ENCODE data around the gene USP34. TPM values are rescaled to one million over a fixed set of nuclear protein-coding genes. Genes with fewer than 3 reads are reported as not detected.

The USP34 gene
- total and polyA plus RNA-seq, 9 of the 15 experiments (the other 6 are each of a cell fraction or from before 2014, with no cell fraction given) = 19.8 to 108 (median 67.8) TPM

GRCh38 chr2:61426267-61426897 is 44.5 kb downstream of the USP34 start (continued):
- TF ChIP-seq REST (IDR thresholded peaks at IDR 0.05; ENCODE audit: borderline replicate concordance) = peak; percentile 23; the same call in 1 of the 2 replicates
- no peak for TF ChIP-seq REST (CRISPR knock-in tag; IDR thresholded peaks at IDR 0.05; ENCODE audit: low read depth)
- TF ChIP-seq ZNF592 (IDR thresholded peaks at IDR 0.05) = peak; percentile 23; the same call in 1 of the 2 replicates
- peak; percentile 5 to 64; a peak in 2 of 4 replicates for TF ChIP-seq RAD21 (CRISPR knock-in tag; conservative IDR thresholded peaks at IDR 0.05 in 1 of 2, IDR thresholded peaks at IDR 0.05 in 1 of 2)
- TF ChIP-seq MAZ (CRISPR knock-in tag; conservative IDR thresholded peaks at IDR 0.05 in 1 of 2, IDR thresholded peaks at IDR 0.05 in 1 of 2) = no peak

Measured in K562 (cell line).